T1000 (cell line): ENCODE measurements around the gene PPP2CA.

ENCODE experiments used
- DNase-seq: peaks from one replicate; lab custom pipeline; 2025; ENCODE audit warnings: mixed read lengths; lab: John Stamatoyannopoulos, UW

The PPP2CA gene

GRCh38 chr5:134148316-134148715 is 77.6 kb downstream of the PPP2CA start:
- no peak for DNase-seq

GRCh38 chr5:134146651-134147518 is 79.0 kb downstream of the PPP2CA start:
- DNase-seq: no peak

- peak; percentile 44 for DNase-seq
Measured at GRCh38 chr5:134145779-134146581, 79.9 kb downstream of the PPP2CA start.

GRCh38 chr5:134145041-134145757 is 80.7 kb downstream of the PPP2CA start:
- no peak for DNase-seq
